GM12878 (cell line): ENCODE results near the gene PCED1A. TPM values are rescaled to one million over a fixed set of nuclear protein-coding genes. Genes with fewer than 3 reads are reported as not detected.

Experiments used
- ATAC-seq: fragments of 200-7000 bp; cut with Tn5 transposase; 3 replicates; pipeline ENCODE4 v1.9.1; 2020; ENCODE audit warnings: mild to moderate bottlenecking, moderate library complexity
- BruUV-seq: library from RNA; stranded (reverse); fragments of 400-500 nt; replicated peaks from 2 replicates; lab custom pipeline; 2021; lab: Mats Ljungman, UMichigan
- CTCF ChIA-PET: fragments of 300-600 bp; sonication (Branson Sonifier 250); formaldehyde crosslinking; extraction: SDS; loops from one replicate; lab custom pipeline; 2021; ENCODE audit warnings: inconsistent platforms; lab: Yijun Ruan, JAX
- POLR2A ChIA-PET: fragments of 350-600 bp; formaldehyde crosslinking; extraction: SDS; loops from one replicate; lab custom pipeline; 2021; ENCODE audit warnings: inconsistent platforms; lab: Charles Lee
- RAD21 ChIA-PET: fragments of 300-600 bp; sonication (Branson Sonifier 250); formaldehyde crosslinking; loops from one replicate; lab custom pipeline; 2023; ENCODE audit warnings: antibody characterized with exemption; ENCODE audit not compliant: unreplicated experiment; lab: Charles Lee
- SMC1A ChIA-PET: fragments of 300-600 bp; sonication (Branson Sonifier 250); formaldehyde crosslinking; loops from one replicate; lab custom pipeline; 2023; ENCODE audit not compliant: unreplicated experiment, uncharacterized antibody; lab: Charles Lee
- DNase-seq: peaks from one replicate; pipeline ENCODE4 v3.0.0-alpha.2; 2011; ENCODE audit warnings: low read depth, low spot score
- FAIRE-seq: peaks from 3 replicates; lab custom pipeline; 2011; peaks lifted over from hg19 to GRCh38; lab: Jason Lieb, UNC
- H2AFZ ChIP-seq: 2 replicates; pipeline ENCODE4 v1.6.0; 2011; ENCODE audit warnings: low read depth, low read length, control low read depth; ENCODE audit not compliant: control insufficient read depth
- H3K27ac ChIP-seq: 2 replicates; pipeline ENCODE4 v1.5.1; 2011; ENCODE audit warnings: control low read depth; ENCODE audit not compliant: control insufficient read depth, insufficient read depth
- H3K27me3 ChIP-seq, 2 experiments: replicated peaks in 1 of 2; 2 replicates each; pipeline versions ENCODE4 v1.6.0 to v1.6.1; 2011; ENCODE audit warnings: low read length in 1 of 2; ENCODE audit not compliant: control insufficient read depth in 2 of 2, insufficient read depth in 2 of 2
- H3K36me3 ChIP-seq, 2 experiments: 2 replicates each; pipeline ENCODE4 v1.5.1; 2011; ENCODE audit warnings: low read length in 1 of 2; ENCODE audit not compliant: control insufficient read depth in 2 of 2, insufficient read depth in 2 of 2
- H3K4me1 ChIP-seq: 2 replicates; pipeline ENCODE4 v1.6.1; 2011; ENCODE audit warnings: mild to moderate bottlenecking, low read length, moderate library complexity, mixed read lengths; ENCODE audit not compliant: control insufficient read depth, insufficient read depth
- H3K4me2 ChIP-seq: 2 replicates; pipeline ENCODE4 v1.6.0; 2011; ENCODE audit warnings: control low read depth; ENCODE audit not compliant: control insufficient read depth, insufficient read depth
- H3K4me3 ChIP-seq: fragments of 200-600 bp; sonication (generic); 2 replicates; pipeline ENCODE4 v1.5.1; 2016
- H3K79me2 ChIP-seq: 2 replicates; pipeline ENCODE4 v1.6.0; 2011; ENCODE audit warnings: low read length; ENCODE audit not compliant: control insufficient read depth, insufficient read depth
- H3K9ac ChIP-seq: 2 replicates; pipeline ENCODE4 v1.8.0; 2011; ENCODE audit warnings: low read length, control low read depth, mixed read lengths; ENCODE audit not compliant: control insufficient read depth, insufficient read depth
- H3K9me3 ChIP-seq: replicated peaks from 3 replicates; pipeline ENCODE4 v1.5.1; 2011; ENCODE audit warnings: mild to moderate bottlenecking, low read length; ENCODE audit not compliant: control insufficient read depth, insufficient read depth
- H4K20me1 ChIP-seq: 2 replicates; pipeline ENCODE4 v1.6.0; 2011; ENCODE audit not compliant: control insufficient read depth, insufficient read depth
- CHD1 ChIP-seq: IDR thresholded peaks from 2 replicates; pipeline ENCODE4 v1.6.1; 2012; ENCODE audit warnings: low read depth, low read length, improper control_type of control experiment
- FOS ChIP-seq: IDR thresholded peaks from 3 replicates; pipeline ENCODE4 v1.6.1; 2011; ENCODE audit warnings: borderline replicate concordance; ENCODE audit not compliant: insufficient read length; ENCODE audit errors: extremely low read depth
- PAX5 ChIP-seq: IDR thresholded peaks from 2 replicates; pipeline ENCODE4 v1.6.1; 2011; ENCODE audit warnings: low read depth, low read length, borderline replicate concordance
- RB1 ChIP-seq: fragments of 450-650 bp; formaldehyde crosslinking; IDR thresholded peaks from 2 replicates; pipeline ENCODE4 v1.6.1; 2017; ENCODE audit warnings: mild to moderate bottlenecking, borderline replicate concordance
- SIN3A ChIP-seq: IDR thresholded peaks from 2 replicates; pipeline ENCODE4 v1.6.1; 2012; ENCODE audit warnings: low read depth, low read length, improper control_type of control experiment
- TCF3 ChIP-seq: IDR thresholded peaks from 2 replicates; pipeline ENCODE4 v1.6.1; 2012; ENCODE audit warnings: low read depth, mild to moderate bottlenecking, low read length, borderline replicate concordance; ENCODE audit not compliant: insufficient read depth
- ZBED1 ChIP-seq: IDR thresholded peaks from 2 replicates; pipeline ENCODE4 v1.6.1; 2016; ENCODE audit warnings: borderline replicate concordance
- ZZZ3 ChIP-seq: IDR thresholded peaks from 2 replicates; pipeline ENCODE4 v1.6.1; 2011; ENCODE audit warnings: low read depth; ENCODE audit not compliant: control insufficient read depth, insufficient read length
- WGBS: methylation state at CpG from one replicate; pipeline ENCODE4 v1.1.6; 2016; ENCODE audit warnings: low lambda C conversion rate; ENCODE audit not compliant: insufficient replicate concordance, insufficient coverage; ENCODE audit errors: missing lambda C conversion rate; 5-methylcytosine and 5-hydroxymethylcytosine counted together
- in situ Hi-C: fragments of 300-500 bp; cut with MboI; formaldehyde crosslinking; loops from 9 replicates; pipeline ENCODE4 v1.14.3; 2018; ENCODE audit warnings: mixed read lengths
- intact Hi-C: fragments of 100-400 bp; cut with micrococcal nuclease; formaldehyde crosslinking; loops from one replicate; pipeline ENCODE4 v1.14.2; 2022; ENCODE audit not compliant: unreplicated experiment
- polyA plus RNA-seq, 11 experiments: library from polyadenylated mRNA; depleted of rRNA in 4 of 11; unstranded in 6 of 11; stranded (reverse) in 5 of 11; fragments of >200 nt; fragmentation: Nextera tagmentation in 4 of 11; fragmentation: Illumina TruSeq in 1 of 11; extraction: Ambion mirVana in 4 of 11; extraction: Trizol in 1 of 11; gene quantifications; 1 replicate in 1 of 11; 2 replicates in 10 of 11; pipeline versions ENCODE4 v1.2.1 to v1.2.3, GENCODE V29; 2011 to 2016; ENCODE audit warnings: inconsistent platforms in 2 of 11, missing spikeins in 2 of 11, low read depth in 1 of 11
- total RNA-seq, 4 experiments: library from RNA; depleted of rRNA in 3 of 4; stranded (reverse); fragments of >200 nt in 3 of 4; fragmentation: Illumina TruSeq in 1 of 4; extraction: Trizol in 1 of 4; gene quantifications; 2 replicates each; pipeline versions ENCODE4 v1.2.1 to v1.2.3, GENCODE V29; 2013 to 2021

The PCED1A gene
- total and polyA plus RNA-seq, 10 of the 15 experiments (the other 5 are each of a cell fraction or from before 2014, with no cell fraction given): 4.5 to 30.9 (median 12.0) TPM

DNA sequence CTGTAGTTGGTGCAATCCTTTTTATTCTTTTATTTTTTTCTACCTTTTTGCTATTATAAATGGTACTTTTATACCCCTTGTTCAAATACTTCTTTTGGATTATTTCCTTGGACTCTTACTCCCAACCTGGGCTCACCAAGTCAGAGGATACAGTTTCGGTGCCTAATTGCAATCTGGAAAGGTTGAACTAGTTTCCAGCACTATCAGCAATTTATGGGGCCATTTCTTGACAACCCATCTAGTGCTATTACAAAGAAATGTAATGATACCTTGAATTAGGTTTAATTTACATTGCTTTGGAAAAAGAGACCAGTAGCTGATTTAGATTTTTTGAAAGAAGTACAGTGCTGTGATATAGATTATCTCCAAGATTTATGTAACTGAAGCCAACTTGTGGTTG, 38.1 kb upstream of the PCED1A start:
- no peak for TF ChIP-seq FOS
- TF ChIP-seq, all 136 proteins: peak for 0
- Histone ChIP-seq H3K4me2 (no peak overlapping the region), H3K4me3 (no peak overlapping the region), H4K20me1 (no peaks in the 10 kb centered on the region), H3K4me1 (0 out of 2 replicates have a peak, but pooled peaks cover 5% of the 10 kb centered on the region), H3K36me3 (no peaks in the 10 kb centered on the region), H3K9ac (no peak overlapping the region), H3K9me3 (no peaks in the 10 kb centered on the region), H3K27me3 (no peaks in the 10 kb centered on the region), H3K27ac (no peak overlapping the region), H3K79me2 (peaks cover 52% of the 10 kb centered on the region), H2AFZ (no peak overlapping the region)
- DNase-seq (no peak), ATAC-seq (no peak), FAIRE-seq (no peak)
- intact Hi-C loops (no loop called here), in situ Hi-C loops (no loop called here)
- ChIA-PET SMC1A (interaction anchor here (2.2 to 3.3 kb wide), 2 partner anchors 10 to 22 kb away, joined by 11 to 15 read pairs; no protein-coding TSS in a partner anchor), CTCF (no interaction called here), POLR2A (interaction anchor here (0.8 to 0.9 kb wide), 2 partner anchors 23 to 105 kb away, joined by 3 to 5 read pairs; no protein-coding TSS in a partner anchor), RAD21 (interaction anchor here (1.0 to 1.7 kb wide), 3 partner anchors 22 to 122 kb away, joined by 3 to 6 read pairs (median 4); no protein-coding TSS in a partner anchor)
- 96% methylated on average over 1 of the region's 1 CpG for WGBS
- no TSS peak for BruUV-seq

- no peaks in the 10 kb centered on the region for H3K27me3 ChIP-seq
- DNase-seq (no peak), ATAC-seq (no peak), FAIRE-seq (no peak)
- H2AFZ ChIP-seq: no peak overlapping the region
- peak overlapping the region; percentile 26 for H3K4me2 ChIP-seq
- H4K20me1 ChIP-seq: no peaks in the 10 kb centered on the region
- CTCF ChIA-PET: interaction anchor here (1.0 to 1.5 kb wide), 4 partner anchors 14 to 125 kb away, joined by 3 to 6 read pairs (median 3); no protein-coding TSS in a partner anchor
- H3K27ac ChIP-seq: no peak overlapping the region
- POLR2A ChIA-PET: interaction anchor here (0.5 to 1.0 kb wide), 2 partner anchors 26 to 208 kb away, joined by 4 to 9 read pairs; no protein-coding TSS in a partner anchor
- SMC1A ChIA-PET: interaction anchor here (1.3 to 1.8 kb wide), 2 partner anchors 12 to 125 kb away, joined by 4 to 7 read pairs; no protein-coding TSS in a partner anchor
- H3K36me3 ChIP-seq: no peaks in the 10 kb centered on the region
- H3K9me3 ChIP-seq: no peaks in the 10 kb centered on the region
- H3K79me2 ChIP-seq: peaks cover 51% of the 10 kb centered on the region
- 88% methylated on average over 5 of the region's 5 CpGs for WGBS
- H3K4me1 ChIP-seq: peaks cover 11% of the 10 kb centered on the region
- no peak overlapping the region for H3K9ac ChIP-seq
- peak overlapping the region; percentile 99 for H3K4me3 ChIP-seq
- intact Hi-C loops: no loop called here
- in situ Hi-C loops: no loop called here
- BruUV-seq: no TSS peak
- TF ChIP-seq RB1 (no peak), TCF3 (no peak), SIN3A (no peak), ZZZ3 (no peak), PAX5 (no peak), CHD1 (no peak), ZBED1 (no peak)
- TF ChIP-seq, all 136 proteins: peak for 0
- RAD21 ChIA-PET: interaction anchor here (0.7 to 2.6 kb wide), 2 partner anchors 25 to 178 kb away, joined by 3 to 10 read pairs; no protein-coding TSS in a partner anchor
Measured at GRCh38 chr20:2875690-2876203, 35.3 kb upstream of the PCED1A start.
